Activated CD4-positive, alpha-beta memory T cell treated with anti-CD3 and anti-CD28 coated beads, Interleukin-2, amount 10 ng/mL, durations not matched to agents 7 days and 5 days (primary cell): ENCODE results near the gene GJA10. TPM values are rescaled to one million over a fixed set of nuclear protein-coding genes. Genes with fewer than 3 reads are reported as not detected.
A peak's percentile ranks its signal among the peaks of the same experiment; 100 is the strongest.
"Not testable (repeated sequence)": the region's sequence is repeated elsewhere in the genome, so short reads cannot be mapped to it uniquely, and the experiment has no call there.

Experiments
- CTCF ChIA-PET: fragments of 350-600 bp; sonication (Branson Sonifier 250); formaldehyde crosslinking; loops from one replicate; lab custom pipeline; 2021; ENCODE audit warnings: antibody characterized with exemption, inconsistent platforms; lab: Charles Lee
- POLR2A ChIA-PET: fragments of 350-600 bp; sonication (Branson Sonifier 250); formaldehyde crosslinking; loops from one replicate; lab custom pipeline; 2021; ENCODE audit warnings: antibody characterized with exemption; lab: Charles Lee
- DNase-seq: peaks from one replicate; pipeline ENCODE4 v3.0.0-alpha.2; 2020
- H3K27ac Mint-ChIP-seq: one replicate; pipeline ENCODE4 v1.8.0; 2021; ENCODE audit warnings: mild to moderate bottlenecking, mixed read lengths
- H3K27me3 Mint-ChIP-seq: one replicate; pipeline ENCODE4 v1.8.0; 2021; ENCODE audit warnings: mixed read lengths
- H3K36me3 Mint-ChIP-seq: one replicate; pipeline ENCODE4 v1.8.0; 2021; ENCODE audit warnings: low read depth, mixed read lengths
- H3K4me1 Mint-ChIP-seq: one replicate; pipeline ENCODE4 v1.8.0; 2021; ENCODE audit warnings: mixed read lengths
- H3K4me3 Mint-ChIP-seq: one replicate; pipeline ENCODE4 v1.8.0; 2021; ENCODE audit warnings: mild to moderate bottlenecking, mixed read lengths
- H3K9me3 Mint-ChIP-seq: one replicate; pipeline ENCODE4 v1.8.0; 2021; ENCODE audit warnings: mixed read lengths
- total RNA-seq, 2 experiments: library from RNA; stranded (reverse); gene quantifications; one replicate each; pipeline ENCODE4 v1.2.3, GENCODE V29; 2021

Gene GJA10
- total RNA-seq, 2 experiments from 2014 or later: 3.4 to 3.5 TPM

- ChIA-PET CTCF (interaction anchor here (1.5 kb wide), 1 partner anchor 52 kb away, joined by 6 read pairs; no protein-coding TSS in a partner anchor), POLR2A (interaction anchor here (0.6 to 1.8 kb wide), 2 partner anchors 59 to 270 kb away, joined by 3 to 6 read pairs; partner anchors contain the start of gene CASP8AP2)
- no peak overlapping the region for H3K4me3 Mint-ChIP-seq
- H3K4me1 Mint-ChIP-seq: peaks cover 29% of the 10 kb centered on the region
- H3K27ac Mint-ChIP-seq: no peak overlapping the region
- DNase-seq: no peak
- H3K27me3 Mint-ChIP-seq: peaks cover 12% of the 10 kb centered on the region
- H3K9me3 Mint-ChIP-seq: no peaks in the 10 kb centered on the region
- H3K36me3 Mint-ChIP-seq: no peaks in the 10 kb centered on the region
These were observed 6.1 kb upstream of the GJA10 start for GRCh38 chr6:89888138-89888514.

- ChIA-PET CTCF (interaction anchor here (0.6 kb wide), 1 partner anchor 218 kb away, joined by 3 read pairs; no protein-coding TSS in a partner anchor), POLR2A (interaction anchor here (1.8 kb wide), 1 partner anchor 60 kb away, joined by 6 read pairs; the partner anchor contains the start of gene CASP8AP2)
- DNase-seq: no peak
- H3K4me1 Mint-ChIP-seq: peaks cover 29% of the 10 kb centered on the region
- H3K9me3 Mint-ChIP-seq: no peaks in the 10 kb centered on the region
- peak overlapping the region; percentile 38 for H3K4me3 Mint-ChIP-seq
- peak overlapping the region; percentile 70 for H3K27ac Mint-ChIP-seq
- no peaks in the 10 kb centered on the region for H3K36me3 Mint-ChIP-seq
- peaks cover 19% of the 10 kb centered on the region for H3K27me3 Mint-ChIP-seq
These were observed 5.4 kb upstream of the GJA10 start for GRCh38 chr6:89888871-89889270.

- H3K27ac Mint-ChIP-seq, POLR2A ChIA-PET, H3K36me3 Mint-ChIP-seq, DNase-seq, CTCF ChIA-PET, H3K9me3 Mint-ChIP-seq: not testable (repeated sequence)
- Mint-ChIP-seq H3K4me3 (peak overlapping the region; percentile 12), H3K27me3 (peaks cover 24% of the 10 kb centered on the region), H3K4me1 (peaks cover 28% of the 10 kb centered on the region)
These were observed 3.3 kb upstream of the GJA10 start for GRCh38 chr6:89890845-89891528.

GRCh38 chr6:89892577-89892976 lies 1.7 kb upstream of the GJA10 start:
- H3K4me3 Mint-ChIP-seq, POLR2A ChIA-PET, H3K36me3 Mint-ChIP-seq, H3K27ac Mint-ChIP-seq, DNase-seq, H3K9me3 Mint-ChIP-seq: not testable (repeated sequence)
- CTCF ChIA-PET: interaction anchor here (0.6 to 1.1 kb wide), 2 partner anchors 19 to 82 kb away, joined by 3 to 6 read pairs; no protein-coding TSS in a partner anchor
- H3K27me3 Mint-ChIP-seq: peaks cover 32% of the 10 kb centered on the region
- H3K4me1 Mint-ChIP-seq: peaks cover 28% of the 10 kb centered on the region

GRCh38 chr6:89895276-89895874 lies 1.1 kb downstream of the GJA10 start:
- Mint-ChIP-seq H3K27me3 (peaks cover 36% of the 10 kb centered on the region), H3K9me3 (no peaks in the 10 kb centered on the region), H3K4me1 (peaks cover 11% of the 10 kb centered on the region), H3K36me3 (peaks cover 4% of the 10 kb centered on the region), H3K4me3 (no peak overlapping the region), H3K27ac (no peak overlapping the region)
- ChIA-PET CTCF (no interaction called here), POLR2A (no interaction called here)
- no peak for DNase-seq

GRCh38 chr6:89910001-89910901 lies 16.0 kb downstream of the GJA10 start:
- DNase-seq, H3K36me3 Mint-ChIP-seq, H3K27me3 Mint-ChIP-seq, H3K27ac Mint-ChIP-seq, POLR2A ChIA-PET, H3K9me3 Mint-ChIP-seq, H3K4me1 Mint-ChIP-seq, H3K4me3 Mint-ChIP-seq: not testable (repeated sequence)
- CTCF ChIA-PET: interaction anchor here (1.2 kb wide), 1 partner anchor 30 kb away, joined by 6 read pairs; no protein-coding TSS in a partner anchor

- H3K9me3 Mint-ChIP-seq: peaks cover 2% of the 10 kb centered on the region
- peaks cover 4% of the 10 kb centered on the region for H3K4me1 Mint-ChIP-seq
- no peak for DNase-seq
- ChIA-PET POLR2A (no interaction called here), CTCF (interaction anchor here (0.8 to 1.2 kb wide), 2 partner anchors 18 to 30 kb away, joined by 3 to 6 read pairs; no protein-coding TSS in a partner anchor)
- H3K4me3 Mint-ChIP-seq: no peak overlapping the region
- no peak overlapping the region for H3K27ac Mint-ChIP-seq
- H3K27me3 Mint-ChIP-seq: peaks cover 7% of the 10 kb centered on the region
- H3K36me3 Mint-ChIP-seq: no peaks in the 10 kb centered on the region
These were observed 16.6 kb downstream of the GJA10 start for GRCh38 chr6:89910902-89911240.

GRCh38 chr6:89916136-89916920 lies 22.1 kb downstream of the GJA10 start:
- ChIA-PET CTCF (no interaction called here), POLR2A (no interaction called here)
- Mint-ChIP-seq H3K27ac (no peak overlapping the region), H3K4me3 (no peak overlapping the region), H3K36me3 (peaks cover 11% of the 10 kb centered on the region), H3K4me1 (no peaks in the 10 kb centered on the region), H3K9me3 (peaks cover 19% of the 10 kb centered on the region), H3K27me3 (no peaks in the 10 kb centered on the region)
- no peak for DNase-seq

- no peak for DNase-seq
- Mint-ChIP-seq H3K36me3 (peaks cover 11% of the 10 kb centered on the region), H3K27ac (no peak overlapping the region), H3K4me3 (no peak overlapping the region), H3K9me3 (peaks cover 19% of the 10 kb centered on the region), H3K4me1 (no peaks in the 10 kb centered on the region), H3K27me3 (no peaks in the 10 kb centered on the region)
- CTCF ChIA-PET: no interaction called here
- POLR2A ChIA-PET: no interaction called here
These were observed 22.9 kb downstream of the GJA10 start for GRCh38 chr6:89917216-89917615.

- peaks cover 11% of the 10 kb centered on the region for H3K36me3 Mint-ChIP-seq
- no peak for DNase-seq
- no peaks in the 10 kb centered on the region for H3K4me1 Mint-ChIP-seq
- H3K27me3 Mint-ChIP-seq: no peaks in the 10 kb centered on the region
- POLR2A ChIA-PET: no interaction called here
- no peak overlapping the region for H3K27ac Mint-ChIP-seq
- no peak overlapping the region for H3K4me3 Mint-ChIP-seq
- peaks cover 19% of the 10 kb centered on the region for H3K9me3 Mint-ChIP-seq
- CTCF ChIA-PET: no interaction called here
These were observed 23.6 kb downstream of the GJA10 start for GRCh38 chr6:89917801-89918366.

GRCh38 chr6:89921197-89921596 lies 26.9 kb downstream of the GJA10 start:
- Mint-ChIP-seq H3K36me3 (peaks cover 13% of the 10 kb centered on the region), H3K4me1 (peaks cover 9% of the 10 kb centered on the region), H3K9me3 (peaks cover 15% of the 10 kb centered on the region), H3K4me3 (no peak overlapping the region), H3K27me3 (no peaks in the 10 kb centered on the region), H3K27ac (no peak overlapping the region)
- POLR2A ChIA-PET: no interaction called here
- CTCF ChIA-PET: interaction anchor here (1.0 kb wide), 1 partner anchor 15 kb away, joined by 3 read pairs; no protein-coding TSS in a partner anchor
- no peak for DNase-seq

- no peaks in the 10 kb centered on the region for H3K27me3 Mint-ChIP-seq
- no peak overlapping the region for H3K4me3 Mint-ChIP-seq
- peaks cover 8% of the 10 kb centered on the region for H3K36me3 Mint-ChIP-seq
- peaks cover 10% of the 10 kb centered on the region for H3K4me1 Mint-ChIP-seq
- H3K9me3 Mint-ChIP-seq: peaks cover 14% of the 10 kb centered on the region
- ChIA-PET POLR2A (no interaction called here), CTCF (interaction anchor here (1.0 kb wide), 1 partner anchor 15 kb away, joined by 3 read pairs; no protein-coding TSS in a partner anchor)
- no peak for DNase-seq
- no peak overlapping the region for H3K27ac Mint-ChIP-seq
These were observed 27.4 kb downstream of the GJA10 start for GRCh38 chr6:89921691-89922090.
